Panc1 (cell line): ENCODE measurements around the gene RARB. TPM values are rescaled to one million over a fixed set of nuclear protein-coding genes. Genes with fewer than 3 reads are reported as not detected.

Experiments used
- ATAC-seq: fragments of 200-7000 bp; cut with Tn5 transposase; 2 replicates; pipeline ENCODE4 v1.9.1; 2020; ENCODE audit warnings: mild to moderate bottlenecking, moderate library complexity
- BruUV-seq: library from RNA; stranded (reverse); fragments of 400-500 nt; replicated peaks from 2 replicates; lab custom pipeline; 2021; lab: Mats Ljungman, UMichigan
- CTCF ChIA-PET: fragments of 300-600 bp; sonication (Branson Sonifier 250); formaldehyde crosslinking; loops from one replicate; lab custom pipeline; 2022; ENCODE audit warnings: antibody characterized with exemption; lab: Charles Lee
- POLR2A ChIA-PET: fragments of 300-600 bp; sonication (Branson Sonifier 250); formaldehyde crosslinking; loops from one replicate; lab custom pipeline; 2022; ENCODE audit warnings: antibody characterized with exemption; lab: Charles Lee
- DNase-seq: peaks from one replicate; pipeline ENCODE4 v3.0.0-alpha.2; 2010; ENCODE audit warnings: low read depth, low spot score
- H3K27ac ChIP-seq: 2 replicates; pipeline ENCODE4 v1.5.1; 2011; ENCODE audit warnings: mild to moderate bottlenecking, low read length, inconsistent platforms
- H3K27me3 ChIP-seq: fragments of 200-500 bp; sonication (Bioruptor generic); 2 replicates; pipeline ENCODE4 v1.6.0; 2014; ENCODE audit warnings: low read length, inconsistent platforms; ENCODE audit not compliant: control insufficient read depth, insufficient read depth
- H3K36me3 ChIP-seq: fragments of 200-500 bp; sonication (Bioruptor generic); 2 replicates; pipeline ENCODE4 v1.5.1; 2014; ENCODE audit warnings: inconsistent platforms, mild to moderate bottlenecking, low read length, moderate library complexity; ENCODE audit not compliant: control insufficient read depth, insufficient read depth
- H3K4me1 ChIP-seq: 2 replicates; pipeline ENCODE4 v1.5.1; 2011; ENCODE audit warnings: inconsistent platforms, mild to moderate bottlenecking, low read length, moderate library complexity; ENCODE audit not compliant: control insufficient read depth, insufficient read depth
- H3K4me3 ChIP-seq, 2 experiments: 2 replicates each; pipeline ENCODE4 v1.5.1; 2011 to 2012; ENCODE audit warnings: low read depth in 2 of 2, low read length in 2 of 2, mild to moderate bottlenecking in 2 of 2, inconsistent platforms in 1 of 2, moderate library complexity in 1 of 2
- H3K9me3 ChIP-seq: fragments of 200-500 bp; sonication (Bioruptor generic); 2 replicates; pipeline ENCODE4 v1.5.1; 2014; ENCODE audit warnings: low read depth, mild to moderate bottlenecking, inconsistent platforms, low read length, moderate library complexity; ENCODE audit not compliant: control insufficient read depth, insufficient read depth
- POLR2AphosphoS5 ChIP-seq: IDR thresholded peaks from 2 replicates; pipeline ENCODE4 v1.6.1; 2012; ENCODE audit warnings: mild to moderate bottlenecking, low read depth, low read length, moderate library complexity
- SIN3A ChIP-seq: IDR thresholded peaks from 2 replicates; pipeline ENCODE4 v1.6.1; 2012; ENCODE audit warnings: low read depth, mild to moderate bottlenecking, low read length, moderate library complexity, borderline replicate concordance; ENCODE audit not compliant: insufficient read depth
- TCF7L2 ChIP-seq: IDR thresholded peaks from 2 replicates; pipeline ENCODE4 v1.6.1; 2011; ENCODE audit warnings: mild to moderate bottlenecking, low read depth, low read length, inconsistent platforms
- in situ Hi-C: cut with HindIII; loops from 2 replicates; pipeline ENCODE4 v1.10.0; 2016; ENCODE audit warnings: low sequenced_read_pairs, low pct_unique_long_range_greater_than_20kb
- intact Hi-C: fragments of 100-400 bp; cut with micrococcal nuclease; formaldehyde crosslinking; loops from one replicate; pipeline ENCODE4 v1.10.0; 2022; ENCODE audit not compliant: unreplicated experiment
- total RNA-seq: library from RNA; stranded (reverse); gene quantifications from one replicate; pipeline ENCODE4 v1.2.1, GENCODE V29; 2021; ENCODE audit not compliant: unreplicated experiment
- TF ChIP-seq, protein P1 (sequence below): fragments of 450-650 bp; IDR thresholded peaks from 2 replicates; pipeline ENCODE4 v1.5.1; 2017; ENCODE audit warnings: mild to moderate bottlenecking
- TF ChIP-seq, protein P2 (sequence below), 2 experiments: IDR thresholded peaks; 2 replicates each; pipeline ENCODE4 v1.6.1; 2011 to 2012; ENCODE audit warnings: low read depth in 2 of 2, control low read depth in 1 of 2, low read length in 1 of 2, mild to moderate bottlenecking in 1 of 2, moderate library complexity in 1 of 2; ENCODE audit not compliant: insufficient read depth in 1 of 2

The RARB gene
- total RNA-seq, 1 experiment from 2014 or later = not detected

DNA sequence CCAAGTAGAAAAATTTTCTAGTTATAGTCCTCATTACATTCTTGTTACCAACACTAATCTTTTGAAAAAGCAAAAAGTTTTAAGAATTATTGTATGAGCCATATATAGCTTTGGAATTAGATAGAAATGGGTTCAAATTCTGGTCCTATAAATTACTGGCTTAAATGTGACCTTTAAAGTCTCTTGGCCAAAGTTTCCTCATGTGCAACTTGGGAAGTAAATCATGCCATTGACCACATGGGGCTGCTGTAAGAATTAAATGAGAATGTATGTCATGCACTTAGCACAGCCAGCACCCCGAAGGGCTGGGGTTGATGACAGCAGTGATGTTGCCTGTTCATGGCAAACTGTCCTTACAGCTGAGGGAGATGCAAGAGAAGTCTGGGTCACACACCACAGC is 128.4 kb downstream of the RARB start:
- ATAC-seq (no peak), DNase-seq (no peak)
- in situ Hi-C loops = no loop called here
- Histone ChIP-seq H3K36me3 (no peaks in the 10 kb centered on the region), H3K9me3 (no peaks in the 10 kb centered on the region), H3K4me3 (no peak overlapping the region), H3K4me1 (no peaks in the 10 kb centered on the region), H3K27ac (no peak overlapping the region), H3K27me3 (no peaks in the 10 kb centered on the region)
- ChIA-PET POLR2A (no interaction called here), CTCF (no interaction called here)
- BruUV-seq = no TSS peak
- no peak for TF ChIP-seq POLR2AphosphoS5
- TF ChIP-seq, protein P1, sequence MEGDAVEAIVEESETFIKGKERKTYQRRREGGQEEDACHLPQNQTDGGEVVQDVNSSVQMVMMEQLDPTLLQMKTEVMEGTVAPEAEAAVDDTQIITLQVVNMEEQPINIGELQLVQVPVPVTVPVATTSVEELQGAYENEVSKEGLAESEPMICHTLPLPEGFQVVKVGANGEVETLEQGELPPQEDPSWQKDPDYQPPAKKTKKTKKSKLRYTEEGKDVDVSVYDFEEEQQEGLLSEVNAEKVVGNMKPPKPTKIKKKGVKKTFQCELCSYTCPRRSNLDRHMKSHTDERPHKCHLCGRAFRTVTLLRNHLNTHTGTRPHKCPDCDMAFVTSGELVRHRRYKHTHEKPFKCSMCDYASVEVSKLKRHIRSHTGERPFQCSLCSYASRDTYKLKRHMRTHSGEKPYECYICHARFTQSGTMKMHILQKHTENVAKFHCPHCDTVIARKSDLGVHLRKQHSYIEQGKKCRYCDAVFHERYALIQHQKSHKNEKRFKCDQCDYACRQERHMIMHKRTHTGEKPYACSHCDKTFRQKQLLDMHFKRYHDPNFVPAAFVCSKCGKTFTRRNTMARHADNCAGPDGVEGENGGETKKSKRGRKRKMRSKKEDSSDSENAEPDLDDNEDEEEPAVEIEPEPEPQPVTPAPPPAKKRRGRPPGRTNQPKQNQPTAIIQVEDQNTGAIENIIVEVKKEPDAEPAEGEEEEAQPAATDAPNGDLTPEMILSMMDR = no peak
- TF ChIP-seq, protein P2, sequence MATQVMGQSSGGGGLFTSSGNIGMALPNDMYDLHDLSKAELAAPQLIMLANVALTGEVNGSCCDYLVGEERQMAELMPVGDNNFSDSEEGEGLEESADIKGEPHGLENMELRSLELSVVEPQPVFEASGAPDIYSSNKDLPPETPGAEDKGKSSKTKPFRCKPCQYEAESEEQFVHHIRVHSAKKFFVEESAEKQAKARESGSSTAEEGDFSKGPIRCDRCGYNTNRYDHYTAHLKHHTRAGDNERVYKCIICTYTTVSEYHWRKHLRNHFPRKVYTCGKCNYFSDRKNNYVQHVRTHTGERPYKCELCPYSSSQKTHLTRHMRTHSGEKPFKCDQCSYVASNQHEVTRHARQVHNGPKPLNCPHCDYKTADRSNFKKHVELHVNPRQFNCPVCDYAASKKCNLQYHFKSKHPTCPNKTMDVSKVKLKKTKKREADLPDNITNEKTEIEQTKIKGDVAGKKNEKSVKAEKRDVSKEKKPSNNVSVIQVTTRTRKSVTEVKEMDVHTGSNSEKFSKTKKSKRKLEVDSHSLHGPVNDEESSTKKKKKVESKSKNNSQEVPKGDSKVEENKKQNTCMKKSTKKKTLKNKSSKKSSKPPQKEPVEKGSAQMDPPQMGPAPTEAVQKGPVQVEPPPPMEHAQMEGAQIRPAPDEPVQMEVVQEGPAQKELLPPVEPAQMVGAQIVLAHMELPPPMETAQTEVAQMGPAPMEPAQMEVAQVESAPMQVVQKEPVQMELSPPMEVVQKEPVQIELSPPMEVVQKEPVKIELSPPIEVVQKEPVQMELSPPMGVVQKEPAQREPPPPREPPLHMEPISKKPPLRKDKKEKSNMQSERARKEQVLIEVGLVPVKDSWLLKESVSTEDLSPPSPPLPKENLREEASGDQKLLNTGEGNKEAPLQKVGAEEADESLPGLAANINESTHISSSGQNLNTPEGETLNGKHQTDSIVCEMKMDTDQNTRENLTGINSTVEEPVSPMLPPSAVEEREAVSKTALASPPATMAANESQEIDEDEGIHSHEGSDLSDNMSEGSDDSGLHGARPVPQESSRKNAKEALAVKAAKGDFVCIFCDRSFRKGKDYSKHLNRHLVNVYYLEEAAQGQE (IDR thresholded peaks at IDR 0.05; ENCODE audit: insufficient read depth in 1 of 2, low read depth in 2 of 2, low read length in 1 of 2) = no peak
- TF ChIP-seq TCF7L2 = no peak
- intact Hi-C loops = no loop called here

DNA sequence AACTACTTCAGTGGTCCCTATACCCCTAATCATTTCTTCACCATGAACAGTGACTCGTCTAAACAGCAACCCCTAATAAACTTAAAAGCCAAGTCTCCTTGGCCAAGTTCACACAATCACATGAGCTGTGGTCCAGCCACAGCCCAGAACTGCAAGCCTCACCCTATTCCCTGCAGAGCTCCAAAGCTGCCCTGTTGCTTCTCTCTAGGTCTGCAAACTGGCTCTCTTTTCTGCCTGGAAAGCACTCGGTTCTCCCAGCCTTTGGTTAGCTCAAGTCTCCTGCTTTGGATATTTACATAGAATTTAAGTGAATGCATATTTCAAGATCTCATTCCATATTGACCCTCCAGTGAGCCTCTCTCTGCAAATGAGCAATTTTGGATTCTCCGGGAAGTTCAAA is 129.6 kb downstream of the RARB start:
- no peak for ATAC-seq
- CTCF ChIA-PET = no interaction called here
- H3K27me3 ChIP-seq = no peaks in the 10 kb centered on the region
- no peaks in the 10 kb centered on the region for H3K4me1 ChIP-seq
- intact Hi-C loops (no loop called here), in situ Hi-C loops (no loop called here)
- BruUV-seq = no TSS peak
- no peak overlapping the region for H3K27ac ChIP-seq
- no peaks in the 10 kb centered on the region for H3K9me3 ChIP-seq
- no peak for TF ChIP-seq POLR2AphosphoS5
- TF ChIP-seq, protein P2 (IDR thresholded peaks at IDR 0.05; ENCODE audit: insufficient read depth in 1 of 2, low read depth in 2 of 2, low read length in 1 of 2) = no peak
- TF ChIP-seq, protein P1 = no peak
- TF ChIP-seq SIN3A = no peak
- TF ChIP-seq TCF7L2 = no peak
- no peak overlapping the region for H3K4me3 ChIP-seq
- DNase-seq = no peak
- POLR2A ChIA-PET = no interaction called here
- no peaks in the 10 kb centered on the region for H3K36me3 ChIP-seq
